GM18951 (cell line): ENCODE data around the gene SMCO4.

Experiments used
- POLR2A ChIP-seq: IDR thresholded peaks from 4 replicates; pipeline ENCODE4 v1.6.1; 2011; ENCODE audit warnings: mild to moderate bottlenecking; ENCODE audit not compliant: insufficient read length, insufficient read depth; ENCODE audit errors: extremely low read depth
- in situ Hi-C: fragments of 300-500 bp; cut with MboI; formaldehyde crosslinking; loops from one replicate; pipeline ENCODE4 v1.12.0; 2022; ENCODE audit warnings: low sequenced_read_pairs, mixed read lengths, inconsistent platforms; ENCODE audit not compliant: unreplicated experiment

SMCO4 gene

DNA sequence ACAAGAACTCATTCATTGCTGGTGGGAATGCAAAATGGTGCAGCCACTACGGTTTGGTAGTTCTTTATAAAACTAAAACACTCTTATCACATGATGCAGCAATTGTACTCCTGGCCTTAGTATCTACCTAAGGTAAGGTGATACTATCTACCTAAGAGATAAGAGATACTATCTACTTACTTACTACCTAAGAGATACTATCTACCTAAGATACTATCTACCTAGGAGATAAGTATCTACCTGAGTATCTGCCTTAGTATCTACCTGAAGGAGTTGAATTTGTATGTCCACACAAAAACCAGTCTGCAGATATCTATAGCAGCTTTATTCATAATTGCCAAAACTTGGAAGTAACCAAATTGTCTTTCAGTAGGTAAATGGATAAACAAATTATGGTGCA lies 29.0 kb upstream of the SMCO4 start:
- TF ChIP-seq POLR2A, result no peak
- in situ Hi-C loops, result no loop called here

GRCh38 chr11:93571612-93572011 lies 28.4 kb upstream of the SMCO4 start:
- in situ Hi-C loops, result no loop called here
- TF ChIP-seq POLR2A, result no peak

- in situ Hi-C loops, result no loop called here
These were observed 27.7 kb upstream of the SMCO4 start for GRCh38 chr11:93570759-93571413.

DNA sequence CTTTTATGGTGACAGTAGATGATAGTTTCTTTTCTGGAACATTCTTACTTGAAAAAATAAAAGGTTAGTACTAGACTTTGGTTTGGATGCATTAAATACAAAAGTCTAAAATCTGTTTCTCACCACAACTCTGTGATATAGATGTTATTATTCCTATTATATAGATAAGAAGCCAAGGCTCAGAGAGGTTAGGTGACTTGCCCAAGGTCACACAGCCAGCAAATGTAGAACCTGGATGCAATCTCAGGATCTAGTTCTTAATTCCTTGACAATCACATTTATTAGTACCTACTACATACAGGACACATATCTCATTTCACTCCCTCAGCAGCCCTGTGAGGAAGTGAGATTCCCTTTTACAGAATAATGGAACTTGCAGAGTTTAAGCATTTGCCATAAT lies 26.3 kb upstream of the SMCO4 start:
- no peak for TF ChIP-seq POLR2A
- in situ Hi-C loops, result no loop called here

More at GRCh38 chr11:93570759-93571413, 27.7 kb upstream of the SMCO4 start:
- no peak for TF ChIP-seq POLR2A

GRCh38 chr11:93568726-93569125 lies 25.5 kb upstream of the SMCO4 start:
- no peak for TF ChIP-seq POLR2A
- in situ Hi-C loops, result no loop called here

DNA sequence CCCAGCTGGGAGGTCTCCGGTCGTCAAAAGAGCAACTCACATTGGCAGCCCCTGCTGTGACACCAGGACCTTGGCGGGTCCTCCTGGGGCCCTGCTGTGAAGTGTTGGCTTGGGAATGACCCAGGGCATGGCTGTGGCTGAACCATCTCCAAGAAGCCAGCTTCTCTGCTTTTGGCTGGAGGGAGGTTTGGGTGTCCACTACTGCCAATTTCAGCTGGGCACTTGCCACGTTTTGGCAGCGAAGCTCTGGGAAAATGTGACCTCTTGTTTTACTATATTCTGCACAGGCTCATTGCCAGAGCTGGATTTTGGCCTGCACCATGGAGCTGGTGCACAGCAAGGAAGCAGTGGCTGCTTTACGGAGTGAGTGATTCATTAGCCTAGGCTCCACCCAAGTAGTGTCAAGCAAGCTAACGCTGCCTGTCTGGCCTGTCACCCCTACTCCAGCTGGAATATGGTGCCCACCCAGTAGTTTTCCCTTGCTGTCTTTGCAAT lies 24.3 kb upstream of the SMCO4 start:
- TF ChIP-seq POLR2A, result no peak
- in situ Hi-C loops, result no loop called here

DNA sequence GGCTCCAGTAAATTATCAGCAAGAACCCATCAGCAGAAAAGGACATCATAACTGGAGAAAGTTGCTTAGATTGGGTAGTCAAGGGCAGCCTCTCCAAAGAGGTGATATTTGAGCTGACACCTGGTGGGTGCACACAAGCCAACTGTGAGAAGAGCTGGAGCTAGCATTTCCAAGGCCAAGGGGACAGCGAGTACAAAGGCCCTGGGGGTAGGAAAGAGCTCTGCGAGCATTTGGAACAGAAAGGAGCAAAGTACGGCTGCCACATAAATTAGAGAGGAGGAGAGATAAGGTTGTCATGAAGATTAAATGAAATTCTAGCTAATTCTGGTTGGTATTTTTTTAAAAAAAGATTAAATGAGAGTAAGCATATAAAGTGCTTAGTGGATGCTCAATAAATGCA lies 21.7 kb upstream of the SMCO4 start:
- in situ Hi-C loops, result no loop called here
- TF ChIP-seq POLR2A, result no peak

DNA sequence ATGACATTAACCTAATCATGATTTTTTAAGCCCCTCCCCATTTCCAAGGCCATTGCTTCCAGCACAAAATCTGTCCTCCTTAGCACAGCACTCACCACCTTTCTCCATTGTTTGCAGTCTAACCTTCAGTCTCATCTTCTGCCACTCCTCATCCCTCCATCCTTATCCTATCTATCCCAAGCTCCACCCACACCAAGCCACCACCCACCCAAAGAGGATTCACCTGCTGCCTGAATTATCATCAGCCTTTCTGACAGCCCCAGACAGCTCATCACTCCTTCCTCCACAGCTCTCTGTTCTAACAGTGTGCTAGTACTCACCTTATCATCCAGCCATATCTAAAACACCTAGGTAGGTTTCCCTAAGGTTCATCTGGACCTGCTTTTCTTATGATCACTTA lies 20.7 kb upstream of the SMCO4 start:
- no peak for TF ChIP-seq POLR2A
- in situ Hi-C loops, result no loop called here

- in situ Hi-C loops, result no loop called here
- no peak for TF ChIP-seq POLR2A
These were observed 17.2 kb upstream of the SMCO4 start for GRCh38 chr11:93560199-93560932.

DNA sequence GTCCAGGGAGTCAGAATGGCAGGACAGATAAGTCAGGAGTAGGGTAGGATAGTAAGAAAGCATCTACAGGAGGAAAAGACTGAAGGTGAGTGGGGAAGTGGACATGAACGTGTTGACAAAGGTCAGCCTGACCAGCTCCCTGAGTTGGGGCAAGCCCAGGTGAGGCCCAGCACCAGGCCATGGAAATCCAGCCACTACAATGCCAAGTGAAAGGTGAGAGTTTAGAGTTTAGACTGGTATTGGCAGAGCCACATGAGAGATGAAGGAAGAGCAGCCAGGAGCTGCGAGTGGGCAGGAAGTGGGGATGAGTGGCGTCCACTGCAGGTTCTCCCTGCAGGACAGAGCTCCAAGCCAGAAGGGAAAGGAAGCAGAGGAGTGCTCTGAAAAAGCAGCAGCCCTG lies 16.5 kb upstream of the SMCO4 start:
- no peak for TF ChIP-seq POLR2A
- in situ Hi-C loops, result no loop called here

- no peak for TF ChIP-seq POLR2A
These were observed 9.7 kb upstream of the SMCO4 start for GRCh38 chr11:93552874-93553273.

DNA sequence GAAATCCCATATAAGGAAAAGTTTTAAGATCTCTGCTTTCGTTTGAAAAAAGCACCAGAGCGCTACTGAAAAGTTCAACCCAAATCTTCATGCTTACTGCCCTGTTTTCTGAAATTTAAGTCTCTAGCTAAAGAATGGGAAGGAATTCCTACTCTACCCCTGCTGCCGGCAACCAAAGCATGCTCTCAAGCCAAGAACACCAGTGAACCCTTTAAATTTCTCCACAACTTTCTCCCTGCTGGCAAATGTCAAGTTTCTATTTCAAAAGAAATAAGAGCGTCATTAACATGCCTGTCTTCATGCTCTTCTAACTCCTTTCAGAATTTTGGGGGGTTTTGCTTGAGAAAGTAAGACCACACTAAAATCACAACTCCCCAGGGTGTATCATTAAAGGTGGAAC lies 6.8 kb upstream of the SMCO4 start:
- in situ Hi-C loops, result no loop called here
- no peak for TF ChIP-seq POLR2A

More at GRCh38 chr11:93552874-93553273, 9.7 kb upstream of the SMCO4 start:
- in situ Hi-C loops, result no loop called here

DNA sequence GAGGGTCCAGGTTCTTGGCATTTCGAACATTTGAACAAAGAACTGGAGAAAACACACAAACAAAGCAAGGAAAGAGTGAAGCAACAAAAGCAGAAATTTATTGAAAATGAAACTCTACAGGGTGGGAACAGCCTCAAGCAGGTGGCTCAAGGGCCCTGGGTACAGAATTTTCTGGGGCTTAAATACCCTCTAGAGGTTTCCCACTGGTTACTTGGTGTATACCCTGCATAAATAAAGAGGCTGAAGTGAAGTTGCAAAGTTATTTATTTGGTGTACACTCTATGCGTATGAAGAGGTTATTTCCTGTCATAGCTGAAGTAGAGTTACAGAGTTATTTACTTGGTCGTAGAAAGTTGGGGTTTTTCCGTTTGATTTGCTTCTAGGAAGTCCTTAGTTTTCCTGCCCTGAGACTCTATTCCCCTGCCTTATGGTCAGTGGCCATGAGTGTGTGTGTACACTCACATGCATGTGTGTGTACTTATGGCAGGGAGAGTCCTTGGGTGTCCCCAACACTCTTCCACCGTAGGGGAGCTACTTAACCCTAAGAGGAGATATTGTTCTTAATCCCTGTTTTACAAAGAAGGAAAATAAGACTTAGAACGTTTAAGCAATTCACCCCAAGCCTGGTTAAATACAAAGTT lies 5.6 kb upstream of the SMCO4 start:
- no peak for TF ChIP-seq POLR2A
- in situ Hi-C loops, result no loop called here

DNA sequence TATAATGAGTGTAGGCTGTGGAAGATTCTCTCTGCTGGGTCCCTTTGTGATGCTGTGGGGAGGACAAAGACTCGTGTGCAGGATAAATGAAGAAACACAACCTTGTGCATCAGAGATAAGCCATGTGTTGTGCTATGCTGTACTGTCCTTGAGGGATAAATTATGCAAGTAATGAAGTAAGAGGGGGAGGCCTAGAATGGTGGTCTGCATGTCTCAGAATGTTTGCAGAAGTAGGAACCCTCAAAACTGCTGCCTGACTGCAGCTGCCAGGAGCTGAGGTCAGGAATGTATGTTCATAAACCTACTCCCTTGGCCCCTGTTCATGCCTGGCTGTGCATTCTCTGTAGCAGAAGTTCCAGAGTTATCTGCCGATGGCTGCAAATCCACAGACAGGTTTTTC lies 4.6 kb upstream of the SMCO4 start:
- in situ Hi-C loops, result no loop called here
- TF ChIP-seq POLR2A, result no peak
